GM12878 (cell line): ENCODE results near the gene ANKRD42. TPM values are rescaled to one million over a fixed set of nuclear protein-coding genes. Genes with fewer than 3 reads are reported as not detected.

Experiments
- ATAC-seq: fragments of 200-7000 bp; cut with Tn5 transposase; 3 replicates; pipeline ENCODE4 v1.9.1; 2020; ENCODE audit warnings: mild to moderate bottlenecking, moderate library complexity
- BruUV-seq: library from RNA; stranded (reverse); fragments of 400-500 nt; replicated peaks from 2 replicates; lab custom pipeline; 2021; lab: Mats Ljungman, UMichigan
- CTCF ChIA-PET: fragments of 300-600 bp; sonication (Branson Sonifier 250); formaldehyde crosslinking; extraction: SDS; loops from one replicate; lab custom pipeline; 2021; ENCODE audit warnings: inconsistent platforms; lab: Yijun Ruan, JAX
- POLR2A ChIA-PET: fragments of 350-600 bp; formaldehyde crosslinking; extraction: SDS; loops from one replicate; lab custom pipeline; 2021; ENCODE audit warnings: inconsistent platforms; lab: Charles Lee
- RAD21 ChIA-PET: fragments of 300-600 bp; sonication (Branson Sonifier 250); formaldehyde crosslinking; loops from one replicate; lab custom pipeline; 2023; ENCODE audit warnings: antibody characterized with exemption; ENCODE audit not compliant: unreplicated experiment; lab: Charles Lee
- SMC1A ChIA-PET: fragments of 300-600 bp; sonication (Branson Sonifier 250); formaldehyde crosslinking; loops from one replicate; lab custom pipeline; 2023; ENCODE audit not compliant: unreplicated experiment, uncharacterized antibody; lab: Charles Lee
- DNase-seq: peaks from one replicate; pipeline ENCODE4 v3.0.0-alpha.2; 2011; ENCODE audit warnings: low read depth, low spot score
- FAIRE-seq: peaks from 3 replicates; lab custom pipeline; 2011; peaks lifted over from hg19 to GRCh38; lab: Jason Lieb, UNC
- H2AFZ ChIP-seq: 2 replicates; pipeline ENCODE4 v1.6.0; 2011; ENCODE audit warnings: low read depth, low read length, control low read depth; ENCODE audit not compliant: control insufficient read depth
- H3K27ac ChIP-seq: 2 replicates; pipeline ENCODE4 v1.5.1; 2011; ENCODE audit warnings: control low read depth; ENCODE audit not compliant: control insufficient read depth, insufficient read depth
- H3K27me3 ChIP-seq, 2 experiments: replicated peaks in 1 of 2; 2 replicates each; pipeline versions ENCODE4 v1.6.0 to v1.6.1; 2011; ENCODE audit warnings: low read length in 1 of 2; ENCODE audit not compliant: control insufficient read depth in 2 of 2, insufficient read depth in 2 of 2
- H3K36me3 ChIP-seq, 2 experiments: 2 replicates each; pipeline ENCODE4 v1.5.1; 2011; ENCODE audit warnings: low read length in 1 of 2; ENCODE audit not compliant: control insufficient read depth in 2 of 2, insufficient read depth in 2 of 2
- H3K4me1 ChIP-seq: 2 replicates; pipeline ENCODE4 v1.6.1; 2011; ENCODE audit warnings: mild to moderate bottlenecking, low read length, moderate library complexity, mixed read lengths; ENCODE audit not compliant: control insufficient read depth, insufficient read depth
- H3K4me2 ChIP-seq: 2 replicates; pipeline ENCODE4 v1.6.0; 2011; ENCODE audit warnings: control low read depth; ENCODE audit not compliant: control insufficient read depth, insufficient read depth
- H3K4me3 ChIP-seq: fragments of 200-600 bp; sonication (generic); 2 replicates; pipeline ENCODE4 v1.5.1; 2016
- H3K79me2 ChIP-seq: 2 replicates; pipeline ENCODE4 v1.6.0; 2011; ENCODE audit warnings: low read length; ENCODE audit not compliant: control insufficient read depth, insufficient read depth
- H3K9ac ChIP-seq: 2 replicates; pipeline ENCODE4 v1.8.0; 2011; ENCODE audit warnings: low read length, control low read depth, mixed read lengths; ENCODE audit not compliant: control insufficient read depth, insufficient read depth
- H3K9me3 ChIP-seq: replicated peaks from 3 replicates; pipeline ENCODE4 v1.5.1; 2011; ENCODE audit warnings: mild to moderate bottlenecking, low read length; ENCODE audit not compliant: control insufficient read depth, insufficient read depth
- H4K20me1 ChIP-seq: 2 replicates; pipeline ENCODE4 v1.6.0; 2011; ENCODE audit not compliant: control insufficient read depth, insufficient read depth
- ASH2L ChIP-seq: fragments of 300-600, 200-600 bp; sonication (generic); IDR thresholded peaks from 2 replicates; pipeline ENCODE4 v1.6.1; 2017; ENCODE audit warnings: low read depth, mild to moderate bottlenecking, borderline replicate concordance
- ATF2 ChIP-seq: IDR thresholded peaks from 2 replicates; pipeline ENCODE4 v1.6.1; 2012; ENCODE audit warnings: low read length, inconsistent platforms
- CBX5 ChIP-seq: sonication (generic); IDR thresholded peaks from 2 replicates; pipeline ENCODE4 v1.6.1; 2016; ENCODE audit warnings: low read depth, moderate library complexity, mild to moderate bottlenecking, inconsistent platforms
- CREM ChIP-seq: IDR thresholded peaks from 2 replicates; pipeline ENCODE4 v1.6.1; 2014; ENCODE audit warnings: antibody characterized with exemption, low read depth
- DPF2 ChIP-seq: fragments of 450-650 bp; IDR thresholded peaks from 2 replicates; pipeline ENCODE4 v1.6.1; 2017; ENCODE audit warnings: mild to moderate bottlenecking
- HCFC1 ChIP-seq: fragments of 150-350 bp; IDR thresholded peaks from 2 replicates; pipeline ENCODE4 v1.6.1; 2014; ENCODE audit warnings: low read length
- PBX3 ChIP-seq: IDR thresholded peaks from 2 replicates; pipeline ENCODE4 v1.6.1; 2011; ENCODE audit warnings: mild to moderate bottlenecking, low read depth, low read length, moderate library complexity; ENCODE audit not compliant: insufficient replicate concordance
- PKNOX1 ChIP-seq: fragments of 450-650 bp; IDR thresholded peaks from 2 replicates; pipeline ENCODE4 v1.6.1; 2016; ENCODE audit warnings: mild to moderate bottlenecking
- RAD51 ChIP-seq: fragments of 450-650 bp; IDR thresholded peaks from 2 replicates; pipeline ENCODE4 v1.6.1; 2016; ENCODE audit warnings: moderate library complexity, mild to moderate bottlenecking, inconsistent platforms
- SIN3A ChIP-seq: IDR thresholded peaks from 2 replicates; pipeline ENCODE4 v1.6.1; 2012; ENCODE audit warnings: low read depth, low read length, improper control_type of control experiment
- SIX5 ChIP-seq: IDR thresholded peaks from 2 replicates; pipeline ENCODE4 v1.6.1; 2011; ENCODE audit warnings: mild to moderate bottlenecking, low read depth, low read length, moderate library complexity; ENCODE audit not compliant: severe bottlenecking
- SREBF2 ChIP-seq: IDR thresholded peaks from 2 replicates; pipeline ENCODE4 v1.6.1; 2012; ENCODE audit warnings: mild to moderate bottlenecking, low read length
- SRF ChIP-seq, 2 experiments: IDR thresholded peaks; 2 replicates each; pipeline ENCODE4 v1.6.1; 2011; ENCODE audit warnings: low read depth in 2 of 2, low read length in 2 of 2, mild to moderate bottlenecking in 1 of 2, moderate library complexity in 1 of 2
- STAT1 ChIP-seq: fragments of 450-650 bp; conservative IDR thresholded peaks from 2 replicates; pipeline ENCODE4 v1.6.1; 2014; ENCODE audit warnings: antibody characterized with exemption, mild to moderate bottlenecking
- TCF7 ChIP-seq: IDR thresholded peaks from 2 replicates; pipeline ENCODE4 v1.6.1; 2014; ENCODE audit warnings: antibody characterized with exemption, borderline replicate concordance
- ZNF24 ChIP-seq: fragments of 450-650 bp; IDR thresholded peaks from 2 replicates; pipeline ENCODE4 v1.6.1; 2017; ENCODE audit warnings: antibody characterized with exemption, mild to moderate bottlenecking
- ZNF274 ChIP-seq: IDR thresholded peaks from one replicate; pipeline ENCODE4 v1.8.0; 2011; ENCODE audit not compliant: insufficient read length, insufficient read depth
- ZSCAN29 ChIP-seq: fragments of 450-650 bp; IDR thresholded peaks from 2 replicates; pipeline ENCODE4 v1.6.1; 2017; ENCODE audit warnings: mild to moderate bottlenecking, moderate library complexity
- whole genome bisulfite sequencing: methylation state at CpG from one replicate; pipeline ENCODE4 v1.1.6; 2016; ENCODE audit warnings: low lambda C conversion rate; ENCODE audit not compliant: insufficient replicate concordance, insufficient coverage; ENCODE audit errors: missing lambda C conversion rate; 5-methylcytosine and 5-hydroxymethylcytosine counted together
- in situ Hi-C: fragments of 300-500 bp; cut with MboI; formaldehyde crosslinking; loops from 9 replicates; pipeline ENCODE4 v1.14.3; 2018; ENCODE audit warnings: mixed read lengths
- intact Hi-C: fragments of 100-400 bp; cut with micrococcal nuclease; formaldehyde crosslinking; loops from one replicate; pipeline ENCODE4 v1.14.2; 2022; ENCODE audit not compliant: unreplicated experiment
- polyA plus RNA-seq, 11 experiments: library from polyadenylated mRNA; depleted of rRNA in 4 of 11; unstranded in 6 of 11; stranded (reverse) in 5 of 11; fragments of >200 nt; fragmentation: Nextera tagmentation in 4 of 11; fragmentation: Illumina TruSeq in 1 of 11; extraction: Ambion mirVana in 4 of 11; extraction: Trizol in 1 of 11; gene quantifications; 1 replicate in 1 of 11; 2 replicates in 10 of 11; pipeline versions ENCODE4 v1.2.1 to v1.2.3, GENCODE V29; 2011 to 2016; ENCODE audit warnings: inconsistent platforms in 2 of 11, missing spikeins in 2 of 11, low read depth in 1 of 11
- total RNA-seq, 4 experiments: library from RNA; depleted of rRNA in 3 of 4; stranded (reverse); fragments of >200 nt in 3 of 4; fragmentation: Illumina TruSeq in 1 of 4; extraction: Trizol in 1 of 4; gene quantifications; 2 replicates each; pipeline versions ENCODE4 v1.2.1 to v1.2.3, GENCODE V29; 2013 to 2021

The ANKRD42 gene
- total and polyA plus RNA-seq, 10 of the 15 experiments (the other 5 are each of a cell fraction or from before 2014, with no cell fraction given), result 0.68 to 3.2 (median 2.0) TPM

- BruUV-seq, result no TSS peak
Observed at GRCh38 chr11:83221694-83222093, 28.2 kb downstream of the ANKRD42 start.

GRCh38 chr11:83222499-83222898 is 29.0 kb downstream of the ANKRD42 start:
- 46% methylated on average over 1 of the region's 1 CpG for WGBS
- SMC1A ChIA-PET, result interaction anchor here (0.7 kb wide), 1 partner anchor 189 kb away, joined by 3 read pairs; no protein-coding TSS in a partner anchor
- H3K9ac ChIP-seq, result no peak overlapping the region
- H3K4me1 ChIP-seq, result no peaks in the 10 kb centered on the region
- no peaks in the 10 kb centered on the region for H3K27me3 ChIP-seq
- H4K20me1 ChIP-seq, result no peaks in the 10 kb centered on the region
- no peaks in the 10 kb centered on the region for H3K36me3 ChIP-seq
- H3K4me2 ChIP-seq, result no peak overlapping the region
- no peaks in the 10 kb centered on the region for H3K9me3 ChIP-seq
- CTCF ChIA-PET, result interaction anchor here (0.7 to 2.6 kb wide), 2 partner anchors 14 to 27 kb away, joined by 3 to 13 read pairs; no protein-coding TSS in a partner anchor
- no TSS peak for BruUV-seq
- H3K4me3 ChIP-seq, result no peak overlapping the region
- FAIRE-seq, result no peak
- TF ChIP-seq SREBF2, result no peak
- TF ChIP-seq TCF7, result no peak
- no peak for TF ChIP-seq ZSCAN29
- TF ChIP-seq ASH2L, result no peak
- no peak for TF ChIP-seq ZNF274
- TF ChIP-seq CREM, result no peak
- TF ChIP-seq ATF2, result no peak
- TF ChIP-seq ZNF24, result no peak
- no peak for TF ChIP-seq SIX5
- no peak for TF ChIP-seq PKNOX1
- no peak for TF ChIP-seq PBX3
- no peak for TF ChIP-seq SIN3A
- TF ChIP-seq SRF (IDR thresholded peaks at IDR 0.05; ENCODE audit: low read depth in 2 of 2, low read length in 2 of 2), result no peak
- TF ChIP-seq STAT1, result no peak
- TF ChIP-seq HCFC1, result no peak
- TF ChIP-seq DPF2, result no peak
- no peak for TF ChIP-seq RAD51
- TF ChIP-seq, all 136 proteins: peak for 0
- H3K79me2 ChIP-seq, result no peaks in the 10 kb centered on the region
- DNase-seq (no peak), ATAC-seq (no peak)
- in situ Hi-C loops, result no loop called here
- H3K27ac ChIP-seq, result no peak overlapping the region
- intact Hi-C loops, result no loop called here
- ChIA-PET RAD21 (no interaction called here), POLR2A (no interaction called here)
- H2AFZ ChIP-seq, result no peak overlapping the region

More at GRCh38 chr11:83221694-83222093, 28.2 kb downstream of the ANKRD42 start:
- Histone ChIP-seq H3K27me3 (no peaks in the 10 kb centered on the region), H3K9me3 (no peaks in the 10 kb centered on the region), H2AFZ (no peak overlapping the region), H3K4me1 (no peaks in the 10 kb centered on the region), H3K4me3 (no peak overlapping the region), H3K9ac (no peak overlapping the region), H4K20me1 (no peaks in the 10 kb centered on the region), H3K36me3 (no peaks in the 10 kb centered on the region), H3K27ac (no peak overlapping the region), H3K4me2 (no peak overlapping the region), H3K79me2 (no peaks in the 10 kb centered on the region)
- POLR2A ChIA-PET, result no interaction called here
- SMC1A ChIA-PET, result interaction anchor here (1.0 kb wide), 1 partner anchor 359 kb away, joined by 3 read pairs; no protein-coding TSS in a partner anchor
- in situ Hi-C loops, result no loop called here
- ATAC-seq (no peak), DNase-seq (no peak), FAIRE-seq (no peak)
- RAD21 ChIA-PET, result no interaction called here
- TF ChIP-seq CBX5, result no peak
- intact Hi-C loops, result no loop called here
- CTCF ChIA-PET, result interaction anchor here (0.7 kb wide), 1 partner anchor 15 kb away, joined by 3 read pairs; no protein-coding TSS in a partner anchor
